Subcutaneous adipose tissue (tissue), 4 donors: ENCODE data around the gene SCGN. TPM values are rescaled to one million over a fixed set of nuclear protein-coding genes. Genes with fewer than 3 reads are reported as not detected.

Source experiments
- total RNA-seq, 4 donors: library from RNA; depleted of rRNA; stranded (reverse); fragments of >200 nt; gene quantifications; one replicate each; pipeline ENCODE4 v1.1.0, GENCODE V29; 2016
- TF ChIP-seq, protein P1 (sequence below): fragments of 450-650 bp; IDR thresholded peaks from one replicate; pipeline ENCODE4 v1.5.1; 2016; ENCODE audit warnings: low read depth, mild to moderate bottlenecking, control low read depth, antibody characterized with exemption, moderate library complexity

The SCGN gene
- total RNA-seq, 4 donors from 2014 or later = 0.85 to 26.6 (median 1.9) TPM

DNA sequence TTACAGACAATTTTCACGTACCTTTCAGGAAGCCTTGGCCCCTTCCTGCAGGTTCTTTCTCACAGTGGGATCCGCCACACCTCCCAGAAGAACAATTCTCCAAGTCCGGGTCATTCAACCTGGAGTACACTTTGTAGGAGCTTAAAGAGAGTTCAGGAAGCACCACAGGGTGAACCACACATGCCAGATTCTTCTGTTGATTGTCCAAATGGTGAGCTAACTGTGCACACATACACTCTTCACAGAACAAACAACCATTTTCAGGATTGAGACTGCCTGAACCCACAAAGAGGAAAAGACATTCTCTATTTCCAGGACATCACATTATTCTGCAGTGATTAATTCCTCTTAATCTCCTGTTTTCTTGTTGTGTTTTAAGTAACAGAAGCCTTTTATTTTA is 51.0 kb downstream of the SCGN start:
- TF ChIP-seq, protein P1, sequence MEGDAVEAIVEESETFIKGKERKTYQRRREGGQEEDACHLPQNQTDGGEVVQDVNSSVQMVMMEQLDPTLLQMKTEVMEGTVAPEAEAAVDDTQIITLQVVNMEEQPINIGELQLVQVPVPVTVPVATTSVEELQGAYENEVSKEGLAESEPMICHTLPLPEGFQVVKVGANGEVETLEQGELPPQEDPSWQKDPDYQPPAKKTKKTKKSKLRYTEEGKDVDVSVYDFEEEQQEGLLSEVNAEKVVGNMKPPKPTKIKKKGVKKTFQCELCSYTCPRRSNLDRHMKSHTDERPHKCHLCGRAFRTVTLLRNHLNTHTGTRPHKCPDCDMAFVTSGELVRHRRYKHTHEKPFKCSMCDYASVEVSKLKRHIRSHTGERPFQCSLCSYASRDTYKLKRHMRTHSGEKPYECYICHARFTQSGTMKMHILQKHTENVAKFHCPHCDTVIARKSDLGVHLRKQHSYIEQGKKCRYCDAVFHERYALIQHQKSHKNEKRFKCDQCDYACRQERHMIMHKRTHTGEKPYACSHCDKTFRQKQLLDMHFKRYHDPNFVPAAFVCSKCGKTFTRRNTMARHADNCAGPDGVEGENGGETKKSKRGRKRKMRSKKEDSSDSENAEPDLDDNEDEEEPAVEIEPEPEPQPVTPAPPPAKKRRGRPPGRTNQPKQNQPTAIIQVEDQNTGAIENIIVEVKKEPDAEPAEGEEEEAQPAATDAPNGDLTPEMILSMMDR = no peak

DNA sequence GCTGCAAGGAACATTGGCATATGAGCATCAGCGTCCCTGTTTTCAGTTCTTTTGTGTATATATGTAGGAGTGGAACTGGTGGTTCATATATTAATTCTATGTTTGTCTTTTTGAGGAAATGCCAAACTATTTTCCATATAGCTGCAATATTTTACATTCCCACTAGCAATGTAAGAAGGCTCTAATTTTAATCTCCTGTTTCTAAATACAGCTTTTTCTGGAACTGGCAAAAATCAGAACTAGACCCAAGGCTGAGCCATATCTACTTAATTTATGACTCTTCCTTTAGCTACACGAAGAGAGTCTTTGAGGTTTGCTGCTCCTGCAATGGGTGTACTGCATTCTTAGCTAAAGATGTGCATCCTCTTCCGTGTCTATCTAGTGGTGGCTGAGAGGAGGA is 52.0 kb downstream of the SCGN start:
- TF ChIP-seq, protein P1 = no peak

DNA sequence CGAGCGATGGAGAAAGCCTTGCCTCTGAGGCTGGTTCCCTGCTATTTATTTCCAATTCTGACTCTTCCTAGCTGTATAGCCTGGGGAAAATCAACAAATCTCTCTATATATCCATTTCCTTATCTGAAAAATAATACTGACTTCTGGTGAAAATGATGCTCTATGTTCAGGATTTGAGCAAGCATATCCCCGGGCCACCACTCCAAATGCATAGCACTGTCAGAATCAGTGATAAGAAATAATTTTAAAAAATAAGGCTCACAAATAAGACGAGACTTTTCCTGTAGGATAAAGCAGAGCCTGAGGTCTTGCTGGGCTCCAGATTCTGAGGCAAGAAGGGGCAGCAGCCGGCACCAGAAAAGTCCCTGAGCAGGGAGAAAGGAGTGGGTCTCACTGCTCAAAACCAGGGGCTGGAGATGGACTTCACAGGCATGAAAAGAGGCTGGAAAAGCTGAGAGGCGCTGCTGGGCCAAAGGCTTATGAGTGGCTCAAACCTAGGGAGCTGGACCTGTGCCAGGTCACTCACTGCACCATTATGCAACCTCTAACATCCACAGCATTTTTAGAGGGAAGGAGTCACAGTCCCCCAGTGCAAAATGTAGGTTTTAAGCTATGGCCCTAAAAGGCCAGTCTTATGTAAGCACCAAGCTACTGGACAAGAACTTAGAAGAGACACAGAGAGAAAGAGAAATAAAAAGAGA is 54.4 kb downstream of the SCGN start:
- TF ChIP-seq, protein P1 = no peak

DNA sequence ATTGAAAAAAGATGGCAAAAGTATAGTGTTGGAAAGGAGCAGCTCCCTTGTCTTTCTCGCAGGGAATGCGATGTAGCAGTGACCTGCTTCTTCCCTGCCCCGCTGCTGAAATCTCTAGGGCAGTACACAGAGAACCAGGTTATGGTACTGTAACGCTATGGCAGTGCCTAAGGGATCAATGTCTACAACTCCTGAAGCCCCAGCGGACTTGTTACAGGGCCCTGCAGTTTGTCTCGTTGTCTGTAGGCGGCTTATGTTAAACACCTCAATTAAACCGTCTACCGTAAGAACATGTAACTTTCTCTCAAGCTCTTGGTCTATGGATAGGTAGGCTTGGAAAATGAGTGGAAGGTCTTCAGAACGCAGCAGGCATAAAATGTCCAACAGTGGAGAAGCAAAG is 57.7 kb downstream of the SCGN start:
- TF ChIP-seq, protein P1 = no peak

DNA sequence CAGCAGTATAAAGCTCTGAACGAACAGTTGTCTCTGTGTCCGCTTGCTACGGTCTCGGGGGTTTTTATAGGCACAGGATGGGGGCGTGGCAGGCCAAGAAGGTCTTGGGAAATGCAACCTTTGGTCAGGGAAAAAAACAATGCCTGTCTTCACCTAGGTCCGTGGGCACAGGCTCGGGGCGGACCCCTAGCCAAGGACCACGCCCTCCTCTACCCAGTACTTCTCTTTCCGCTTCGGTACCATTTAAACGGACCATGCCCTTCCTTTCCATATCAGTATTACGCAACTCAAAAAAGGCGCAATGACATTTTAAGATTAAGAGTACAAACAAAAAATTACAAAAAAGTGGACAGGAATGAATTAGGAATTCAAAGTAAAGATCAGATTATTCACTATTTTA is 58.3 kb downstream of the SCGN start:
- TF ChIP-seq, protein P1 = no peak

DNA sequence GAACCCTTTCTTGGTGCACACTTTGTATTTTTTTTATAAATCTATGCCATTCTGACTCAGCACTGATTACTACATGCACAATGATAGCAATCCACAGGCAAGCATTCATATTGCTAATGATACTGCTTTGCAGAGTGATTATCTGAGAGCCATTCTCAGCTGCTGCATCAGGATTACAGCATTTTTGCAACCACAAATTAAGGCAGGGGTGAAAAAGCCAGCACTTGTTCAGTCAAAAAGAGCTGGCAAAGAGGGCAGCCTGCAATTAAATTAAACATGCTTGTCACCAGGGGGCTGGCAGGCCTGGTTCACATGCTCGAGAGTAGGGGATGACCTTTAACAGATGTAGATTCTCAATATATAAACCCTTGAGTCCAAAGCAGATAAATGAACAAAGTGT is 61.8 kb downstream of the SCGN start:
- TF ChIP-seq, protein P1 = no peak

DNA sequence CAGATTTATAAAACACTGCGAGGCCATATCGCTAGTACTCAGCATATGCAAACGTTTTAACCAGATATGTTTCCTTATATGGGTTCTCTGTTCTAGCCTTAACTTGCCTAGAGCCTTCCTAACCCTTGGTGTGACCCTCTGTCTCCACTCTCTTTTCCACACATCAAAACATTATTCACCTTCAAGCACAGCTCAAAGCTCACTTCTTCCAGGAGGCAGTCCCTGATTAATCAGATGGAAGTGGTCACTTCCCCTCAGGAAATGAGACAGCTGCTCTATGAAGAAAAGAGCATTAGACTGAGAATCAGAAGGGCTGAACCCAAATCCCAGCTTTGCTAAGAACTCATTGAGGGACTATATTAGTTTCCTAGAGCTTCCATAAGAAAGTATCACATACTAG is 62.8 kb downstream of the SCGN start:
- TF ChIP-seq, protein P1 = no peak
